Right lobe of liver (tissue), 4 donors: ENCODE data around the gene ARHGAP8.

Source experiments
- POLR2A ChIP-seq: fragments of 450-650 bp; IDR thresholded peaks from one replicate; pipeline ENCODE4 v1.6.1; 2017; ENCODE audit warnings: antibody characterized with exemption, mild to moderate bottlenecking
- TF ChIP-seq, protein P1 (sequence below), 4 donors: fragments of 200-600 bp in 3 of 4; fragments of 450-650 bp in 1 of 4; IDR thresholded peaks; one replicate each; pipeline versions ENCODE4 v1.5.1 to v1.8.0; 2016 to 2022; ENCODE audit warnings: antibody characterized with exemption in 4 of 4, mild to moderate bottlenecking in 2 of 4
- donor health status: DM: no; HTN: no; CAD: no.
- donor health status: DM: no; HTN: no; CAD: no.
- donor health status: DM: no; HTN: yes; CAD: no.

DNA sequence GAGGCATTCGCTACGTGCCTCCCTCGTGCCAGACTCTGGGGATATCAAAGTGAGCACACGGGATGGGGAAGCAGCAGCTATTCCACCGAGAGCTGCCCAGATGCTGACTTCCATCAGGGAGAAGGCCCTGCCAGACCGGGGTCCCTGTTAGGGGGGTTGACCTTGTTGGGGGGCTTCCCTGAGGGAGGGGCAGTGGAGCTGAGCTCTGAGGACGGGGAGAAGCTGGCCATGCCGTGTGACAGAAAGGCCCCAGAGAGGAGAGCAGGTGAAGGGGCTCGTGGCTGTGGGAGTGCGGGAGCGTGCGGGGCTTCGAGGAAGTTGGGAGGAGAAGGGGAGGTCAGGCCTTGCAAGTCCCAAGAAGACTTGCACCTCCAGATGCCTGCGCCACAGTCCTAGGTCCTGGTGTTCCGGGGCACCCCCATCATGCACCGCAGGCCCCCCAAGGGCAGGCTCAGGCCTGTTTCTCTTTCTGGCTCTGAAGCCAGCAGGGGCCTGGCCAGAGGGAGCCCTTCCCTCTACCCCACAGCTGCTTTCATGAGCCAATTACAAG lies 94.4 kb downstream of the ARHGAP8 start:
- TF ChIP-seq, protein P1, sequence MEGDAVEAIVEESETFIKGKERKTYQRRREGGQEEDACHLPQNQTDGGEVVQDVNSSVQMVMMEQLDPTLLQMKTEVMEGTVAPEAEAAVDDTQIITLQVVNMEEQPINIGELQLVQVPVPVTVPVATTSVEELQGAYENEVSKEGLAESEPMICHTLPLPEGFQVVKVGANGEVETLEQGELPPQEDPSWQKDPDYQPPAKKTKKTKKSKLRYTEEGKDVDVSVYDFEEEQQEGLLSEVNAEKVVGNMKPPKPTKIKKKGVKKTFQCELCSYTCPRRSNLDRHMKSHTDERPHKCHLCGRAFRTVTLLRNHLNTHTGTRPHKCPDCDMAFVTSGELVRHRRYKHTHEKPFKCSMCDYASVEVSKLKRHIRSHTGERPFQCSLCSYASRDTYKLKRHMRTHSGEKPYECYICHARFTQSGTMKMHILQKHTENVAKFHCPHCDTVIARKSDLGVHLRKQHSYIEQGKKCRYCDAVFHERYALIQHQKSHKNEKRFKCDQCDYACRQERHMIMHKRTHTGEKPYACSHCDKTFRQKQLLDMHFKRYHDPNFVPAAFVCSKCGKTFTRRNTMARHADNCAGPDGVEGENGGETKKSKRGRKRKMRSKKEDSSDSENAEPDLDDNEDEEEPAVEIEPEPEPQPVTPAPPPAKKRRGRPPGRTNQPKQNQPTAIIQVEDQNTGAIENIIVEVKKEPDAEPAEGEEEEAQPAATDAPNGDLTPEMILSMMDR (IDR thresholded peaks at IDR 0.05): no peak
- no peak for TF ChIP-seq POLR2A
